EH (cell line): ENCODE measurements around the gene PSMD2.
"Not testable (repeated sequence)": the region's sequence is repeated elsewhere in the genome, so short reads cannot be mapped to it uniquely, and the experiment has no call there.

Experiments
- DNase-seq: peaks from one replicate; pipeline ENCODE4 v3.0.0-alpha.2; 2015; ENCODE audit warnings: low read depth

The PSMD2 gene

GRCh38 chr3:184298759-184299487 lies at the start of gene PSMD2:
Gene PSMD2, plus strand, starts transcription at chr3:184299241. Its CDS starts 26 bp downstream, at chr3:184299267.
- peak; percentile 97 for DNase-seq

DNA sequence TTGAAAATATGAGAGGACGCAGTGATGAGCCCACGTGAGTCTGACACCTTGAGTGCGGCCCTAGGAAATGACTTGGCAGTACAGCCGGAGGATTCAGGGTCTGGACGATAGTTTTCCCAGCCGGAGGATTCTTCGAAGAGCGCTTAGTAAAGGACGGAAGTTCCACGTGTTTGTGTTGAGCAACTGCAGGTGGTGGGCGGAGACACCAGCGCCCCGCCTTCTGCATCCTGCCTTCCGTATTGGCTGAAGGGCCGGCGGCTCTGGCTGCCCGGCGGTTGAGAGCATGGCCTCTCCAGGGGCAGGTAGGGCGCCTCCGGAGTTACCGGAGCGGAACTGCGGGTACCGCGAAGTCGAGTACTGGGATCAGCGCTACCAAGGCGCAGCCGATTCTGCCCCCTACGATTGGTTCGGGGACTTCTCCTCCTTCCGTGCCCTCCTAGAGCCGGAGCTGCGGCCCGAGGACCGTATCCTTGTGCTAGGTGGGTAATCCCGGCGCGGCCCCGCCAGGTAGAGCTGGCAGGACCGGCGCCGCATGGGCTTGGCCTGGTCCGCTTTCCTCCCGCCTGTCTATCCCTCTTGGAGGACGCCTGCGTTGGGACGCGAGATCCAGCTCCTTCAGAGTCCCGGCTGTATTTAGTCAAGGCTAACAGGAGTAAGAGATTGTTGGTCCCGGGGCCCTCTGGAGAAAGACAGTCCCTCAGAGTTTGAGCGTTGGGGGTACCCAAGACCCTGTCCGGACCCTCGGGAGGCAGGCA lies 49.5 kb upstream of the PSMD2 start, which contains the start of gene EEF1AKMT4:
Gene EEF1AKMT4 (plus strand): TSS at position 261 of the 755 bp plus-strand sequence. CDS start 23 bp downstream, at position 284.
- DNase-seq: peak; percentile 98

GRCh38 chr3:184250167-184250828 lies 48.7 kb upstream of the PSMD2 start:
- peak; percentile 88 for DNase-seq

GRCh38 chr3:184255291-184256039 lies 43.6 kb upstream of the PSMD2 start:
- DNase-seq: no peak

DNA sequence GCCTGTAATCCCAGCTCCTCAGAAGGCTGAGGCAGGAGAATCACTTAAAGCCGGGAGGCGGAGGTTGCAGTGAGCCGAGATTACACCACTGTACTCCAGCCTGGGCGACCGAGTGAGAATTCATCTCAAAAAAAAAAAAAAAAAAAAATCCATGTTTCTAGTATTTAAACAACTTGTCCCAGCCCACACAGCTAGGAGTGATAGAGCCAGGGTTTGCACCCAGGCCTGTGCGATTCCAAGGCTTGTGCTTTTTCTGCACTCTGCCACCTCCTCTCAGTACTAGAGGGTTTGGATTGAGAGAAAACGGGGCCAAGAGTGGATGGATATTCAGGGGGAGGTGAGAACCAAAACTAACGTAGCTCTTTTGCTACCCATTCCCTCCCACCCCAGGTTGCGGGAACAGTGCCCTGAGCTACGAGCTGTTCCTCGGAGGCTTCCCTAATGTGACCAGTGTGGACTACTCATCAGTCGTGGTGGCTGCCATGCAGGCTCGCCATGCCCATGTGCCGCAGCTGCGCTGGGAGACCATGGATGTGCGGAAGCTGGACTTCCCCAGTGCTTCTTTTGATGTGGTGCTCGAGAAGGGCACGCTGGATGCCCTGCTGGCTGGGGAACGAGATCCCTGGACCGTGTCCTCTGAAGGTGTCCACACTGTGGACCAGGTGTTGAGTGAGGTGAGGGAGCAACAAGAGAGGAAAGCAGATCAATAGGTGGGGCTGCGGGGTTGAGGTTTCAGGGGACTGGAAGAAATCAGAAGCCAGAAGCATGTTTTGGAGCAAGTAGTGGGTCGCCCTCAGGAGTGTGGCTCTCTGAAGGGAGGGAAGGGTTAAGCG lies 41.7 kb upstream of the PSMD2 start:
- DNase-seq: no peak

- no peak for DNase-seq
These were observed 40.1 kb upstream of the PSMD2 start for GRCh38 chr3:184258926-184259325.

DNA sequence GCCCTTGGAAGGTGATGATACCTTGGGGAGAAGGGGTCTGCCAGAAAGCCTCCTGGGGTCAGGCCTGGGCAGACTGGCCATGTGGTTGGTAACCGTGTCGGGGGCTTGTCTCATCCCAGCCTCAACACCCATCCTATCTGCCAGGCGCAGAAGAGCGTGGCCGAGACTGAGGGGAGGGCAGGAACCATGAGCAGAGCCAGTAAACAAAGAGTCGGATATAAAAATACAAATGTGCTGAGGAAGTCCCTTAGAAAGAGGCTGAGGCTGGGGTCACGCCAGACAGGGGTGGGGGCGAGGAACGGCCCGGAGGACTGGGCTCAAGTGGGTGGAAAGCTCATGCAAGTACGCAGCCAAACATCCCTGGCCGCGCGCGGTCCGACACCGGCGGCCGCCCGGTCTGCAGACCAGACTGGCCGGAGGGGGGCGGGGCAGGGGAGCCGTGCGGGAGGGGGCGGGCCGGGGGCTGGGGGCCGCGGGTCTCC lies 39.6 kb upstream of the PSMD2 start:
- no peak for DNase-seq

DNA sequence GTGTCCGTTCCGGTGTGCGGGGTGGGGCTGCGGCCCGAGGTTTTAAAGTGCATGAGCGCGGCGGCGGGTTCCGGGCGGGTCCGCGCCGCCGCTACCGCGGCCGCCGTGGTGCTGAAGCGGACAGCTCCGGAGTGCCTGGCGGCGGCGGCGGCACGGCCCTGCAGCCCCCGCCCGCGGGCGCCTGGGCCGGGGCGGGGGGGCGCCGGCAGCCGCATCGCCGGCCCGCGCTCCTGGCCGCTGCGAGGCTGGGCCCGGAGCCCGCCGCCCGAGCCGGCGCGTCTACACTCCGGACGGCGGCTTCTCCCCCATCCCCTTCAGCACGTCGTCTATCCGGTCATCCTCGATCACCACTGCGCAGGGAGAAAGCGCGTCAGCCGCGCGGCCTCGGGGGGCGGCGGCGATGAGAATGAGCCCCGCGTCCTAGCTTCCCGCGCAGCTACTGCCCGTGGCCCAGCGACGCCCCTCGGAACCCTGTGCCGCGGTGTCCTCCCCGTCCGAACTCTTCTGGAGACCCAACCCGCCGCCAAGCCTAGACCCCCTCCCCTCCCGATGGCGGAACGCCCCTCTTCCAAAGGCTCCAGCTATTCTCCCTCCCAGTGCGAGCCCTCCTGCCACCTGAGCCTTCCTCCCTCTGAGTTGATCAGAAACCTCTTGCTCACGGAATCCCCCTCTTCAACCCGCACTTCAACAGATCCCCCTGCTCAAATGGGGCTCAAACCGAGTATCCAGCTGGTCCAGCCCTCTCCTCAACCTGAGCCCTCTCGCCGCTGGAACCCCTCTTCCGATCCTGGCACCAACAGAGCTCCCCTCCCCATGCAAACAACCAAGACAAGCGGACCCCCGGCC lies 38.9 kb upstream of the PSMD2 start:
- peak; percentile 46 for DNase-seq

DNA sequence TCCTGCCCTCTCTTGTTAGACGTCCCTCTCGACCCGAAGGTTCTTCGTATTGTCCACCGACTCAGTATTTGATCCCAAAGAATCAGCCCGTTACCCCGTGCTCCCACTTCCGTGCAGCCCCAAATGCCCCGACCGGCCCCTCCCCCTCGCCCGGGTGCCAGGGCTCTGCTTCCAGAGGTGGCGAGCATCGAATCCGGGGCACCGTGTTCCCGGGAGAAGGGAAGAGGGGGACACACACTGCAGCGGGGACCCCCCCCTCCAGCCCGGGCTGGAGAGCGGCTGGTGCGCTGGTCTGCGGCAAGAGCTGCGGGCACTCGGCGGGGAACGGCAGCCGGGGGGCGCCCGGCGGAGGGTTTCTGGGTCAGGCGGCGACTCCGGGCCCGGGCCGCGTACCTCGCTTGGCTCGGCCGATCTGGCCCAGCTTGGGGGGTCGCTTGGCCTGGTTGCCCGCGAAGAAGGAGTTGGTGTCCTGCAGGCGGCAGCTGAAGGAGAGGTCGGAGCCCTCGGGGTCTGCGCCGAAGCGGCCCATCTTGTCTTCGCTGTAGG lies 38.2 kb upstream of the PSMD2 start:
- no peak for DNase-seq

- peak; percentile 66 for DNase-seq
These were observed 37.7 kb upstream of the PSMD2 start, which contains the start of gene CAMK2N2 for GRCh38 chr3:184261270-184261853. Gene CAMK2N2, minus strand, starts transcription at chr3:184261553. Its CDS starts 268 bp downstream, at chr3:184261285.

DNA sequence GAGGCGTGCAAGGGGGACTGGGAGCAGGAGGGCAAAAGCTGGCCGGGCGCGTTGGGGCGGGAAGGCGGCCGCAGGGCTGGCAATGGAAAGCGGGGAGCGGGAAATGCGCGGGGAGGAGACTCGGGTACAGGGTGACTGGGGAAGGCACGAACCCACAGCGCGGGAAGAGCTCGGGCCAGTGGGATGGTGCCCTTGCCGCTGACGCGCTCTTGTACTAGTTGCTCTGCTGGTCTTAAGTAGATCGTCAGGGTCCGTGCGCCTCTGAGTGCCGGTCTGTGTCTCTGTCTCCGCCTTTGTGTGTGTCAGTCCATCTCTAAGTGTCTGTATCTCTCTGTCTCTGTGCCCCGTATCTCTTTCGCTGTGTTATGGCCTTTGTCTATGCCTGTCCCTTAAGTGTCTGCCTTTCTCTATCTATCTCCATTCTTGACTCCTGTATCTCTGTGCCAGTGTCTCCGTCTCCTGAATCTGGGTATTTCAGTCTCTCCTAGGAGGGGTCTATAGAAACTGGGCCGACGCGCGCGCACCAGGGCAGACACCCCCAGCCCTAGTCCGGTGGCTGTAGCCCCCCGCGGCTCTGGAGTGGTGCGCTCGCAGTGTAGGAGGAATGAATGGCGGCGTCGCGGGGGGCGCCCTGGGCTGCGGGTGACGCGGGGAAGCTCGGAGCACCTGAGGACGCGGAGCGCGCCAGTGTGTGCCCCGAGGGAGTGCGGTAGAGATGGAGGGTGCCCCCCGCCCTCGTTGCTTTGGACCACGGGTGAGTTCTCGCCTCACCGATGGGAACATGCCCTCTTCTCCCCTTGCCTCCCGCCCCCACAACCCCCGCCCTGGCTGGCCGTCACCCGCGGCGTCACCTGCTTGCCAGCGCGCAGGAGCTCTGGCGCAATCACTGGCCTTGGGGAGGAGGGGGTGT lies 36.9 kb upstream of the PSMD2 start:
- DNase-seq: peak; percentile 43

DNA sequence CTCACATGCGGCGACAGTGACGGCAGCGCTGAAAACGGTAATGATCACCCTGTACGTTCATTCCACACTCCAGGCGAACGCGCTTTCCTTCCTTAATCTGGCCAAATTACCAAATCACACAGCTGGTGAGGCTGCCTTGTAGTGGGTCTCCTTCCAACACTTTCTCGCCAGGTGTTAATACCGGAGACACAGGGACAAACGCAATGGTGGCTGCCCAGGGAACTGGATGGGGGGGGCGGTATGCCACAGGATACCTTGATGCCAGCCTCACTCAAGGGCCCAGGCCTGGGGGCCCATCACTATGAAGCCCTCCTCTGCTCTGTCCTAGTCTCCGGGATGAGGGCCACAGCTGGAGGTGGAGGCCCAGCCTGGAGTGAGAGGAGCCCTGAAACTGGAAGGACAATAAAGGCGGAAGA lies 36.3 kb upstream of the PSMD2 start:
- no peak for DNase-seq

- not testable (repeated sequence) for DNase-seq
These were observed 31.8 kb upstream of the PSMD2 start for GRCh38 chr3:184267249-184267648.

GRCh38 chr3:184272269-184272668 lies 26.8 kb upstream of the PSMD2 start:
- DNase-seq: no peak

GRCh38 chr3:184275381-184275701 lies 23.7 kb upstream of the PSMD2 start:
- DNase-seq: no peak

GRCh38 chr3:184275961-184276910 lies 22.8 kb upstream of the PSMD2 start, which contains the start of gene ECE2:
Gene ECE2, plus strand, starts transcription at chr3:184276022. Its CDS starts 132 bp downstream, at chr3:184276154.
- DNase-seq: peak; percentile 15

- DNase-seq: no peak
These were observed 21.7 kb upstream of the PSMD2 start for GRCh38 chr3:184277366-184277765.
